ENCODE data around the gene CRTAC1. TPM values are rescaled to one million over a fixed set of nuclear protein-coding genes. Genes with fewer than 3 reads are reported as not detected.

CRTAC1 gene
- total and polyA plus RNA-seq, 2 experiments from 2014 or later, result 0.47 to 1.2 TPM

DNA sequence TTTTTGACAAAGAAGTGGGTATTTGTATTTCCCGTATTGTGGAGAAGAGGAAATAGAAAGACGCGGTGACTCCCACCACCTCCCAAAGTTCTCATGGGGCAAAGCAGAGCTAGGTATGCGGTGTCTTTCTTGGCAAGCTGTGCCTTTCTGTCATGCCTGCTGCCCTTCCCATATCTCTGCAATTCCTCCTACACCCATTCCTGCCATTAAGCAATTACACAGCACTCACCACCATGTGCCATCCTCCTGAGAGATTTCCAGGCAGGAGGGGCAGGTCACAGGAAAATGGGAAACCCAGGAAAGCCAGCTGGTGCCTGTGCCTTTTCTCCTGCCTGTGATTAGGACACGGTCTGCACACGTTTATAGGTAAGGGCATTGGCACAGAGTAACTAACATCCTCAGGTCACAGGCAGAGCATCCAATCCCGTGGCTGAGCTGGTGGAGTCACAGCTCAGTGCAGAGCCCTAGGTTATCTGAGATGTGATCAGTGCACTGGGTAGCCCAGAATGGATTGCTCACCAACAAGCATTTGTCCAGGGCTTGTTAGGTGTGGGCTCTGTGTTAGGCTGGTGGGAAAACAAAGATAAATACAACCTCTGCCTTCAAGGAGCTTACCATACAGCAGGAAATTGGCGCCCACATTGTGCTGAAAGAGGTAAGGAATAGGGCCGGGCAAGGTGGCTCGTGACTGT lies 9.4 kb upstream of the CRTAC1 start:
- ATAC-seq (no peak), DNase-seq (ENCODE audit: low spot score) (no peak)
- Histone ChIP-seq H3K79me2 (replicated peaks; ENCODE audit: insufficient read depth) (no peaks in the 10 kb centered on the region), H3K4me1 (ENCODE audit: insufficient read depth) (peaks cover 6% of the 10 kb centered on the region; the same call in 1 of the 2 replicates), H3K9me2 (ENCODE audit: insufficient read depth) (no peaks in the 10 kb centered on the region), H3K27ac (ENCODE audit: low read depth) (no peak overlapping the region), H2AFZ (no peak overlapping the region), H3K4me3 (no peak overlapping the region), H3F3A (replicated peaks; ENCODE audit: low read depth) (no peaks in the 10 kb centered on the region), H4K20me1 (replicated peaks; ENCODE audit: insufficient read depth) (no peaks in the 10 kb centered on the region; the same call in 1 of the 2 replicates), H3K36me3 (ENCODE audit: insufficient read depth) (no peaks in the 10 kb centered on the region), H3K4me2 (no peak overlapping the region), H3K27me3 (ENCODE audit: insufficient read depth) (peaks cover 51% of the 10 kb centered on the region)
- Mint-ChIP-seq H3K4me3 (no peak overlapping the region), H3K36me3 (ENCODE audit: low read depth) (no peaks in the 10 kb centered on the region), H3K9me3 (no peaks in the 10 kb centered on the region), H3K27me3 (ENCODE audit: insufficient read depth, low read depth, poor library complexity) (peaks cover 22% of the 10 kb centered on the region), H3K27ac (no peak overlapping the region), H3K4me1 (peaks cover 15% of the 10 kb centered on the region)
- TF ChIP-seq, protein P1, sequence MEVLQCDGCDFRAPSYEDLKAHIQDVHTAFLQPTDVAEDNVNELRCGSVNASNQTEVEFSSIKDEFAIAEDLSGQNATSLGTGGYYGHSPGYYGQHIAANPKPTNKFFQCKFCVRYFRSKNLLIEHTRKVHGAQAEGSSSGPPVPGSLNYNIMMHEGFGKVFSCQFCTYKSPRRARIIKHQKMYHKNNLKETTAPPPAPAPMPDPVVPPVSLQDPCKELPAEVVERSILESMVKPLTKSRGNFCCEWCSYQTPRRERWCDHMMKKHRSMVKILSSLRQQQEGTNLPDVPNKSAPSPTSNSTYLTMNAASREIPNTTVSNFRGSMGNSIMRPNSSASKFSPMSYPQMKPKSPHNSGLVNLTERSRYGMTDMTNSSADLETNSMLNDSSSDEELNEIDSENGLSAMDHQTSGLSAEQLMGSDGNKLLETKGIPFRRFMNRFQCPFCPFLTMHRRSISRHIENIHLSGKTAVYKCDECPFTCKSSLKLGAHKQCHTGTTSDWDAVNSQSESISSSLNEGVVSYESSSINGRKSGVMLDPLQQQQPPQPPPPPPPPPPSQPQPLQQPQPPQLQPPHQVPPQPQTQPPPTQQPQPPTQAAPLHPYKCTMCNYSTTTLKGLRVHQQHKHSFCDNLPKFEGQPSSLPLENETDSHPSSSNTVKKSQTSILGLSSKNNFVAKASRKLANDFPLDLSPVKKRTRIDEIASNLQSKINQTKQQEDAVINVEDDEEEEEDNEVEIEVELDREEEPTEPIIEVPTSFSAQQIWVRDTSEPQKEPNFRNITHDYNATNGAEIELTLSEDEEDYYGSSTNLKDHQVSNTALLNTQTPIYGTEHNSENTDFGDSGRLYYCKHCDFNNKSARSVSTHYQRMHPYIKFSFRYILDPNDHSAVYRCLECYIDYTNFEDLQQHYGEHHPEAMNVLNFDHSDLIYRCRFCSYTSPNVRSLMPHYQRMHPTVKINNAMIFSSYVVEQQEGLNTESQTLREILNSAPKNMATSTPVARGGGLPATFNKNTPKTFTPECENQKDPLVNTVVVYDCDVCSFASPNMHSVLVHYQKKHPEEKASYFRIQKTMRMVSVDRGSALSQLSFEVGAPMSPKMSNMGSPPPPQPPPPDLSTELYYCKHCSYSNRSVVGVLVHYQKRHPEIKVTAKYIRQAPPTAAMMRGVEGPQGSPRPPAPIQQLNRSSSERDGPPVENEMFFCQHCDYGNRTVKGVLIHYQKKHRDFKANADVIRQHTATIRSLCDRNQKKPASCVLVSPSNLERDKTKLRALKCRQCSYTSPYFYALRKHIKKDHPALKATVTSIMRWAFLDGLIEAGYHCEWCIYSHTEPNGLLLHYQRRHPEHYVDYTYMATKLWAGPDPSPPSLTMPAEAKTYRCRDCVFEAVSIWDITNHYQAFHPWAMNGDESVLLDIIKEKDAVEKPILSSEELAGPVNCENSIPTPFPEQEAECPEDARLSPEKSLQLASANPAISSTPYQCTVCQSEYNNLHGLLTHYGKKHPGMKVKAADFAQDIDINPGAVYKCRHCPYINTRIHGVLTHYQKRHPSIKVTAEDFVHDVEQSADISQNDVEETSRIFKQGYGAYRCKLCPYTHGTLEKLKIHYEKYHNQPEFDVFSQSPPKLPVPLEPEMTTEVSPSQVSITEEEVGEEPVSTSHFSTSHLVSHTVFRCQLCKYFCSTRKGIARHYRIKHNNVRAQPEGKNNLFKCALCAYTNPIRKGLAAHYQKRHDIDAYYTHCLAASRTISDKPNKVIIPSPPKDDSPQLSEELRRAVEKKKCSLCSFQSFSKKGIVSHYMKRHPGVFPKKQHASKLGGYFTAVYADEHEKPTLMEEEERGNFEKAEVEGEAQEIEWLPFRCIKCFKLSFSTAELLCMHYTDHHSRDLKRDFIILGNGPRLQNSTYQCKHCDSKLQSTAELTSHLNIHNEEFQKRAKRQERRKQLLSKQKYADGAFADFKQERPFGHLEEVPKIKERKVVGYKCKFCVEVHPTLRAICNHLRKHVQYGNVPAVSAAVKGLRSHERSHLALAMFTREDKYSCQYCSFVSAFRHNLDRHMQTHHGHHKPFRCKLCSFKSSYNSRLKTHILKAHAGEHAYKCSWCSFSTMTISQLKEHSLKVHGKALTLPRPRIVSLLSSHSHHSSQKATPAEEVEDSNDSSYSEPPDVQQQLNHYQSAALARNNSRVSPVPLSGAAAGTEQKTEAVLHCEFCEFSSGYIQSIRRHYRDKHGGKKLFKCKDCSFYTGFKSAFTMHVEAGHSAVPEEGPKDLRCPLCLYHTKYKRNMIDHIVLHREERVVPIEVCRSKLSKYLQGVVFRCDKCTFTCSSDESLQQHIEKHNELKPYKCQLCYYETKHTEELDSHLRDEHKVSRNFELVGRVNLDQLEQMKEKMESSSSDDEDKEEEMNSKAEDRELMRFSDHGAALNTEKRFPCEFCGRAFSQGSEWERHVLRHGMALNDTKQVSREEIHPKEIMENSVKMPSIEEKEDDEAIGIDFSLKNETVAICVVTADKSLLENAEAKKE (CRISPR knock-in tag; IDR thresholded peaks at IDR 0.05), result no peak
- TF ChIP-seq, protein P2, sequence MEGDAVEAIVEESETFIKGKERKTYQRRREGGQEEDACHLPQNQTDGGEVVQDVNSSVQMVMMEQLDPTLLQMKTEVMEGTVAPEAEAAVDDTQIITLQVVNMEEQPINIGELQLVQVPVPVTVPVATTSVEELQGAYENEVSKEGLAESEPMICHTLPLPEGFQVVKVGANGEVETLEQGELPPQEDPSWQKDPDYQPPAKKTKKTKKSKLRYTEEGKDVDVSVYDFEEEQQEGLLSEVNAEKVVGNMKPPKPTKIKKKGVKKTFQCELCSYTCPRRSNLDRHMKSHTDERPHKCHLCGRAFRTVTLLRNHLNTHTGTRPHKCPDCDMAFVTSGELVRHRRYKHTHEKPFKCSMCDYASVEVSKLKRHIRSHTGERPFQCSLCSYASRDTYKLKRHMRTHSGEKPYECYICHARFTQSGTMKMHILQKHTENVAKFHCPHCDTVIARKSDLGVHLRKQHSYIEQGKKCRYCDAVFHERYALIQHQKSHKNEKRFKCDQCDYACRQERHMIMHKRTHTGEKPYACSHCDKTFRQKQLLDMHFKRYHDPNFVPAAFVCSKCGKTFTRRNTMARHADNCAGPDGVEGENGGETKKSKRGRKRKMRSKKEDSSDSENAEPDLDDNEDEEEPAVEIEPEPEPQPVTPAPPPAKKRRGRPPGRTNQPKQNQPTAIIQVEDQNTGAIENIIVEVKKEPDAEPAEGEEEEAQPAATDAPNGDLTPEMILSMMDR (conservative IDR thresholded peaks at IDR 0.05; ENCODE audit: low read depth in 2 of 2), result no peak
- no peak for TF ChIP-seq POLR2AphosphoS5 (IDR thresholded peaks at IDR 0.05; ENCODE audit: low read depth)
- TF ChIP-seq, protein P3, sequence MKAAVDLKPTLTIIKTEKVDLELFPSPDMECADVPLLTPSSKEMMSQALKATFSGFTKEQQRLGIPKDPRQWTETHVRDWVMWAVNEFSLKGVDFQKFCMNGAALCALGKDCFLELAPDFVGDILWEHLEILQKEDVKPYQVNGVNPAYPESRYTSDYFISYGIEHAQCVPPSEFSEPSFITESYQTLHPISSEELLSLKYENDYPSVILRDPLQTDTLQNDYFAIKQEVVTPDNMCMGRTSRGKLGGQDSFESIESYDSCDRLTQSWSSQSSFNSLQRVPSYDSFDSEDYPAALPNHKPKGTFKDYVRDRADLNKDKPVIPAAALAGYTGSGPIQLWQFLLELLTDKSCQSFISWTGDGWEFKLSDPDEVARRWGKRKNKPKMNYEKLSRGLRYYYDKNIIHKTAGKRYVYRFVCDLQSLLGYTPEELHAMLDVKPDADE (IDR thresholded peaks at IDR 0.05), result no peak
- no peak for TF ChIP-seq NANOG (IDR thresholded peaks at IDR 0.05; ENCODE audit: borderline replicate concordance)
- TF ChIP-seq JUNB (IDR thresholded peaks at IDR 0.05; ENCODE audit: unreplicated experiment), result no peak
- no peak for TF ChIP-seq ZNF331 (CRISPR knock-in tag; IDR thresholded peaks at IDR 0.05; ENCODE audit: low read depth)
- no peak for TF ChIP-seq CREB1 (CRISPR knock-in tag; IDR thresholded peaks at IDR 0.05; ENCODE audit: low read depth)
- no peak for TF ChIP-seq ZNF114 (CRISPR knock-in tag; IDR thresholded peaks at IDR 0.05)
- TF ChIP-seq STAT1 (IDR thresholded peaks at IDR 0.05; ENCODE audit: unreplicated experiment), result no peak
- TF ChIP-seq EZH2 (IDR thresholded peaks at IDR 0.05; ENCODE audit: low read depth, unreplicated experiment), result no peak
- TF ChIP-seq EZH2phosphoT487 (IDR thresholded peaks at IDR 0.05; ENCODE audit: unreplicated experiment), result no peak
- TF ChIP-seq, protein P4, sequence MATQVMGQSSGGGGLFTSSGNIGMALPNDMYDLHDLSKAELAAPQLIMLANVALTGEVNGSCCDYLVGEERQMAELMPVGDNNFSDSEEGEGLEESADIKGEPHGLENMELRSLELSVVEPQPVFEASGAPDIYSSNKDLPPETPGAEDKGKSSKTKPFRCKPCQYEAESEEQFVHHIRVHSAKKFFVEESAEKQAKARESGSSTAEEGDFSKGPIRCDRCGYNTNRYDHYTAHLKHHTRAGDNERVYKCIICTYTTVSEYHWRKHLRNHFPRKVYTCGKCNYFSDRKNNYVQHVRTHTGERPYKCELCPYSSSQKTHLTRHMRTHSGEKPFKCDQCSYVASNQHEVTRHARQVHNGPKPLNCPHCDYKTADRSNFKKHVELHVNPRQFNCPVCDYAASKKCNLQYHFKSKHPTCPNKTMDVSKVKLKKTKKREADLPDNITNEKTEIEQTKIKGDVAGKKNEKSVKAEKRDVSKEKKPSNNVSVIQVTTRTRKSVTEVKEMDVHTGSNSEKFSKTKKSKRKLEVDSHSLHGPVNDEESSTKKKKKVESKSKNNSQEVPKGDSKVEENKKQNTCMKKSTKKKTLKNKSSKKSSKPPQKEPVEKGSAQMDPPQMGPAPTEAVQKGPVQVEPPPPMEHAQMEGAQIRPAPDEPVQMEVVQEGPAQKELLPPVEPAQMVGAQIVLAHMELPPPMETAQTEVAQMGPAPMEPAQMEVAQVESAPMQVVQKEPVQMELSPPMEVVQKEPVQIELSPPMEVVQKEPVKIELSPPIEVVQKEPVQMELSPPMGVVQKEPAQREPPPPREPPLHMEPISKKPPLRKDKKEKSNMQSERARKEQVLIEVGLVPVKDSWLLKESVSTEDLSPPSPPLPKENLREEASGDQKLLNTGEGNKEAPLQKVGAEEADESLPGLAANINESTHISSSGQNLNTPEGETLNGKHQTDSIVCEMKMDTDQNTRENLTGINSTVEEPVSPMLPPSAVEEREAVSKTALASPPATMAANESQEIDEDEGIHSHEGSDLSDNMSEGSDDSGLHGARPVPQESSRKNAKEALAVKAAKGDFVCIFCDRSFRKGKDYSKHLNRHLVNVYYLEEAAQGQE (IDR thresholded peaks at IDR 0.05; ENCODE audit: unreplicated experiment), result no peak

All from GM23338 (cell line).